Measurements from ENCODE around the gene SLC39A9.

SLC39A9 gene

DNA sequence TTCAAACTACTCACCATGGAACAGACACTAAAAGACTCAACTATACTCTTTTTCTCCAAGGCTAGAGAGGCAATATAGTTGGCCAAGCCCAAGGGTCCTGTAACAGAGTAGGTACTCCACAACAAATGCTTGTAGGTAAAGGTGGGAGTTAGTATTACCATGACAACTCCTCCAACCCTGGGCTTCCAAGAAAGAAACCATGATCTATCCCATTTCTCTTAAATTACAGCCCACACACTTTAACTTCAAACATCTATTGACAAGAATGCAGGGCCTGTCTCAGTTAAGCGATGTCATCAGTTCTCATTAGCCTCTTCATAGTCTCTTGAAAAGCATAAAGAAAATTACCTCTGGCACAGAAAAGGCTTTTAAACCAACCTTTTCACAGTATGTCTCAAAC lies 25.4 kb upstream of the SLC39A9 start:
- no peak for DNase-seq (ENCODE audit: low read depth)
- no peak overlapping the region for H3K4me3 ChIP-seq (ENCODE audit: low read depth, low read length)
- TF ChIP-seq, protein P1, sequence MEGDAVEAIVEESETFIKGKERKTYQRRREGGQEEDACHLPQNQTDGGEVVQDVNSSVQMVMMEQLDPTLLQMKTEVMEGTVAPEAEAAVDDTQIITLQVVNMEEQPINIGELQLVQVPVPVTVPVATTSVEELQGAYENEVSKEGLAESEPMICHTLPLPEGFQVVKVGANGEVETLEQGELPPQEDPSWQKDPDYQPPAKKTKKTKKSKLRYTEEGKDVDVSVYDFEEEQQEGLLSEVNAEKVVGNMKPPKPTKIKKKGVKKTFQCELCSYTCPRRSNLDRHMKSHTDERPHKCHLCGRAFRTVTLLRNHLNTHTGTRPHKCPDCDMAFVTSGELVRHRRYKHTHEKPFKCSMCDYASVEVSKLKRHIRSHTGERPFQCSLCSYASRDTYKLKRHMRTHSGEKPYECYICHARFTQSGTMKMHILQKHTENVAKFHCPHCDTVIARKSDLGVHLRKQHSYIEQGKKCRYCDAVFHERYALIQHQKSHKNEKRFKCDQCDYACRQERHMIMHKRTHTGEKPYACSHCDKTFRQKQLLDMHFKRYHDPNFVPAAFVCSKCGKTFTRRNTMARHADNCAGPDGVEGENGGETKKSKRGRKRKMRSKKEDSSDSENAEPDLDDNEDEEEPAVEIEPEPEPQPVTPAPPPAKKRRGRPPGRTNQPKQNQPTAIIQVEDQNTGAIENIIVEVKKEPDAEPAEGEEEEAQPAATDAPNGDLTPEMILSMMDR (IDR thresholded peaks at IDR 0.05; ENCODE audit: low read depth, low read length), result no peak
- TF ChIP-seq POLR2A (IDR thresholded peaks at IDR 0.05; ENCODE audit: extremely low read depth, insufficient read length) (no peak), MYC (IDR thresholded peaks at IDR 0.05; ENCODE audit: low read depth, low read length) (no peak)
- TF ChIP-seq, protein P2, sequence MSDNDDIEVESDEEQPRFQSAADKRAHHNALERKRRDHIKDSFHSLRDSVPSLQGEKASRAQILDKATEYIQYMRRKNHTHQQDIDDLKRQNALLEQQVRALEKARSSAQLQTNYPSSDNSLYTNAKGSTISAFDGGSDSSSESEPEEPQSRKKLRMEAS (IDR thresholded peaks at IDR 0.05; ENCODE audit: low read depth, low read length), result no peak

DNA sequence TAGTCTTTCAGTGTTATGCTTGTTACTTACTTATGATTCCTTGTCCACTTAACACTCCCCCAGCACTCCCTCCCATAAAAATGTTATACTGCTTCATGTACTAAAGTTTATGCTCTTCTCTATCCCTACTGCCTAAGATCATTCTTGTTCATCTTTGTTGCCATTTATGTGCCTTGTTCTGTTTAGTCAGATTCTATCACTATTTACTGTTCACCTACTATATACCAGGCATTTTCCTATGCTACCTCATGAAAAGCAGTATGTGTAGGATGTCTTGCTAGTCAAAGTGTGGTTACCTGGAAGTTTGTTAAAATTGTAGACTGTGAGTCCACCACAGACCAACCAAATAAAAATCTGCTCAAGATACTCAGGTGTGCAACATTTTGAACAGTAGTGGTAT lies 24.3 kb upstream of the SLC39A9 start:
- no peak overlapping the region for H3K4me3 ChIP-seq (ENCODE audit: low read depth, low read length)
- no peak for DNase-seq (ENCODE audit: low read depth)
- TF ChIP-seq, protein P1 (IDR thresholded peaks at IDR 0.05; ENCODE audit: low read depth, low read length), result no peak
- TF ChIP-seq POLR2A (IDR thresholded peaks at IDR 0.05; ENCODE audit: extremely low read depth, insufficient read length) (no peak), MYC (IDR thresholded peaks at IDR 0.05; ENCODE audit: low read depth, low read length) (no peak)
- TF ChIP-seq, protein P2 (IDR thresholded peaks at IDR 0.05; ENCODE audit: low read depth, low read length), result no peak

DNA sequence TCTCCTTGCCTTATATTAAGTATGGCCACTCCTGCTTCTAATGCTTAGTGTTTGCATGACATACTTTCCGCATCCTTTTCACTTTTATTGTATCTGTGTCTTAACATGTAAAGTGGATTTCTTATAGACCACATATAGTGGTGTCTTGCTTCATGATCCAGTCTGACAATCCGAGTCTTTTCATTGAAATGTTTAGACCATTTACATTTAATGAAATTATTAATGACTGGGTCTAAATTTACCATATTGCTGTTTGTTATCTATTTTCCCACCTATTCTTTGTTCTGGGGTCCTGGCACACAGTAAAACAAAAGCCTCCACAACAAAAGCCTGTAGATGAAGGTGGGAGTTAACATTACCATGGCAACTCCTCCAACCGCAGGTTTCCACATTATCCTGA lies 23.3 kb upstream of the SLC39A9 start:
- TF ChIP-seq MYC (IDR thresholded peaks at IDR 0.05; ENCODE audit: low read depth, low read length), result no peak
- no peak for DNase-seq (ENCODE audit: low read depth)
- no peak overlapping the region for H3K4me3 ChIP-seq (ENCODE audit: low read depth, low read length)

DNA sequence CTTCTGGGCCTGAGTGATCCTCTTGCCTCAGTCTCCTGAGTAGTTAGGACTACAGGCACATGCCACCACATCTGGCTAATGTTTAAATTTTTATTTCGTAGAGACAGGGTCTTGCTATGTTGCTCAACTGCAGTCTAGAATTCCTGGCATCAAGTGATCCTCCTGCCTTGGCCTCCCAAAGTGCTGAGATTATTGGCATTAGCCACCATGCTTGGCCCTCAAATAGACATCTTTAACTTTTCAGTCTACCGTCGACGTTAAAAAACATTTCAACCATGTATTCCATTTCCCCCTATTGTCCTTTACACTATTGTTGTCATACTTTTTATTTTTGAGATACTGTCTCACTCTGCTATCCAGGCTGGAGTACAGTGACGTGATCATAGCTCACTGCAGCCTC lies 22.8 kb upstream of the SLC39A9 start:
- H3K4me3 ChIP-seq (ENCODE audit: low read depth, low read length), result no peak overlapping the region
- TF ChIP-seq MYC (IDR thresholded peaks at IDR 0.05; ENCODE audit: low read depth, low read length), result no peak
- no peak for TF ChIP-seq POLR2A (IDR thresholded peaks at IDR 0.05; ENCODE audit: extremely low read depth, insufficient read length)
- TF ChIP-seq, protein P2 (IDR thresholded peaks at IDR 0.05; ENCODE audit: low read depth, low read length), result no peak
- TF ChIP-seq, protein P1 (IDR thresholded peaks at IDR 0.05; ENCODE audit: low read depth, low read length), result no peak
- no peak for DNase-seq (ENCODE audit: low read depth)

DNA sequence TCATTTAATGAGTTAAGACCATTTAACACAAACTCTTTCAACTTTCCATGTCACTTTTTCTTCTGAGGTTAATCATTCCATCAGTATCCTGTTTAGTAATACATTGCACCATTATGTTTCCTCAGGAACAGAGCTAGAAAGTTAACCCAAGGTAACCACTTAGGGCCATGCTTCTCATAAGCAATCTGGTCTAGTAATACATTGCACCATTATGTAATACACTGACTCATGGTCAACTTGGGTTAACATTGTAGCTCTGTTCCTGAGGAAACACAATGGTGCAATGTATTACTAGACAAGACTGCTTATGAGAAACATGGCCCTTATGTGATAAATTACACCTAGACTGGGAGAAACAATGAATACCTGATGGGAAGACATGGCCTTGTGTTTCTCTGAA lies 22.1 kb upstream of the SLC39A9 start:
- TF ChIP-seq, protein P1 (IDR thresholded peaks at IDR 0.05; ENCODE audit: low read depth, low read length), result no peak
- no peak for TF ChIP-seq POLR2A (IDR thresholded peaks at IDR 0.05; ENCODE audit: extremely low read depth, insufficient read length)
- H3K4me3 ChIP-seq (ENCODE audit: low read depth, low read length), result no peak overlapping the region
- peak; percentile 73 for DNase-seq (ENCODE audit: low read depth)

DNA sequence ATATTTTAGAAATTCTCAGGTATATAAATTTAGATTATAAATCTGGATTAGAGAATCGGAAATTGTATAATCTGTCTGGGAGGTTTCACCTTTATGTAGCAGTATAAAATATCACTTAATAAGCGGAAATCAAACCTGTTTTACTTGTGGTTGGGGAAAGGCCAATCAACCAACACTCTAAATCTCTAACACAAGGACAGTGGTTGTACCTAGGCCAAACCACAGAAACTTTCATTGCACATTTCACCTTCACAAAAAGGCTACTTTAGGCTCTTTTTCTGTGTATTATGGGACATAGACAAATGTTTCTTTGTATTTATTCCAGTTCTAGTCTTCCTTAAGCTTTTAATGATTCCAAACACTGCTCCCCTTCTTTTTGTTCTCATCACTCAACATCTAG lies 20.2 kb upstream of the SLC39A9 start:
- no peak for DNase-seq (ENCODE audit: low read depth)
- TF ChIP-seq, protein P2 (IDR thresholded peaks at IDR 0.05; ENCODE audit: low read depth, low read length), result no peak
- TF ChIP-seq MYC (IDR thresholded peaks at IDR 0.05; ENCODE audit: low read depth, low read length), result no peak
- TF ChIP-seq POLR2A (IDR thresholded peaks at IDR 0.05; ENCODE audit: extremely low read depth, insufficient read length), result no peak
- TF ChIP-seq, protein P1 (IDR thresholded peaks at IDR 0.05; ENCODE audit: low read depth, low read length), result no peak

More for the DNA sequence above, 20.2 kb upstream of the SLC39A9 start:
- no peak overlapping the region for H3K4me3 ChIP-seq (ENCODE audit: low read depth, low read length)

All from NB4 (cell line).